EH (cell line): ENCODE measurements around the gene CRIP1.

Experiments
- DNase-seq: peaks from one replicate; pipeline ENCODE4 v3.0.0-alpha.2; 2015; ENCODE audit warnings: low read depth

Gene CRIP1

GRCh38 chr14:105486163-105486973, at the start of gene CRIP1:
Gene CRIP1, plus strand, starts transcription at chr14:105486886. Its CDS starts 374 bp downstream, at chr14:105487260.
- DNase-seq = no peak

GRCh38 chr14:105436891-105437722, 49.6 kb upstream of the CRIP1 start:
- DNase-seq = no peak

GRCh38 chr14:105437723-105438500, 48.8 kb upstream of the CRIP1 start:
- no peak for DNase-seq

GRCh38 chr14:105439179-105439578, 47.5 kb upstream of the CRIP1 start:
- no peak for DNase-seq

- no peak for DNase-seq
These were observed 46.8 kb upstream of the CRIP1 start for GRCh38 chr14:105439710-105440553.

GRCh38 chr14:105440554-105440900, 46.2 kb upstream of the CRIP1 start:
- no peak for DNase-seq

GRCh38 chr14:105440992-105441391, 45.7 kb upstream of the CRIP1 start:
- no peak for DNase-seq

GRCh38 chr14:105442125-105442524, 44.6 kb upstream of the CRIP1 start:
- no peak for DNase-seq

GRCh38 chr14:105442834-105443233, 43.9 kb upstream of the CRIP1 start:
- DNase-seq = no peak

- DNase-seq = no peak
These were observed 41.8 kb upstream of the CRIP1 start for GRCh38 chr14:105444859-105445258.

- DNase-seq = no peak
These were observed 41.4 kb upstream of the CRIP1 start for GRCh38 chr14:105445290-105445689.

GRCh38 chr14:105445901-105446845, 40.5 kb upstream of the CRIP1 start:
- DNase-seq = no peak

GRCh38 chr14:105446971-105447370, 39.7 kb upstream of the CRIP1 start:
- DNase-seq = no peak

- no peak for DNase-seq
These were observed 38.7 kb upstream of the CRIP1 start for GRCh38 chr14:105447651-105448640.

GRCh38 chr14:105448706-105449111, 38.0 kb upstream of the CRIP1 start:
- peak; percentile 51 for DNase-seq

- DNase-seq = no peak
These were observed 37.2 kb upstream of the CRIP1 start for GRCh38 chr14:105449276-105450122.

- DNase-seq = no peak
These were observed 36.6 kb upstream of the CRIP1 start for GRCh38 chr14:105450123-105450505.
